H1 (cell line): ENCODE results near the gene NELL1. TPM values are rescaled to one million over a fixed set of nuclear protein-coding genes. Genes with fewer than 3 reads are reported as not detected.

Experiments
- CTCF ChIA-PET: fragments of 300-600 bp; sonication (Branson Sonifier 250); formaldehyde crosslinking; loops from one replicate; lab custom pipeline; 2021; ENCODE audit not compliant: partially characterized antibody; lab: Charles Lee
- POLR2A ChIA-PET: fragments of 300-600 bp; sonication (Branson Sonifier 250); formaldehyde crosslinking; loops from one replicate; lab custom pipeline; 2021; ENCODE audit warnings: inconsistent platforms; ENCODE audit not compliant: partially characterized antibody; lab: Charles Lee
- DNase-seq, 2 experiments: peaks; one replicate each; pipeline versions ENCODE4 v3.0.0 to v3.0.0-alpha.2; 2010 to 2022; ENCODE audit warnings: low spot score in 2 of 2, low read depth in 1 of 2, mixed read lengths in 1 of 2
- FAIRE-seq: peaks from 2 replicates; lab custom pipeline; 2011; peaks lifted over from hg19 to GRCh38; lab: Jason Lieb, UNC
- H2AFZ ChIP-seq: 2 replicates; pipeline ENCODE4 v1.8.1; 2012; ENCODE audit warnings: low read length, inconsistent platforms
- H2AK5ac ChIP-seq: 2 replicates; pipeline ENCODE4 v1.6.1; 2013; ENCODE audit warnings: low read depth, low read length
- H2BK120ac ChIP-seq: replicated peaks from 2 replicates; pipeline ENCODE3; 2013; ENCODE audit warnings: low read depth, low read length, inconsistent platforms
- H2BK12ac ChIP-seq: 2 replicates; pipeline ENCODE4 v1.6.1; 2013; ENCODE audit warnings: low read depth, low read length
- H2BK15ac ChIP-seq: 2 replicates; pipeline ENCODE4 v1.6.1; 2013; ENCODE audit warnings: low read length
- H2BK20ac ChIP-seq: 2 replicates; pipeline ENCODE4 v1.6.1; 2013; ENCODE audit warnings: low read length
- H2BK5ac ChIP-seq: 2 replicates; pipeline ENCODE4 v1.6.1; 2013; ENCODE audit warnings: low read depth, low read length
- H3K14ac ChIP-seq: 2 replicates; pipeline ENCODE4 v1.6.1; 2013; ENCODE audit warnings: inconsistent platforms; ENCODE audit not compliant: insufficient read length
- H3K18ac ChIP-seq: 2 replicates; pipeline ENCODE4 v1.6.1; 2013; ENCODE audit warnings: low read length; ENCODE audit errors: extremely low read depth
- H3K23ac ChIP-seq: 2 replicates; pipeline ENCODE4 v1.6.1; 2013; ENCODE audit warnings: inconsistent platforms; ENCODE audit not compliant: insufficient read length
- H3K23me2 ChIP-seq: 2 replicates; pipeline ENCODE4 v1.6.1; 2013; ENCODE audit warnings: low read depth, low read length
- H3K27ac ChIP-seq: 2 replicates; pipeline ENCODE4 v1.6.1; 2011; ENCODE audit warnings: low read depth, low read length, inconsistent platforms
- H3K27me3 ChIP-seq, 4 experiments: replicated peaks in 1 of 4; 1 replicate in 1 of 4; 2 replicates in 3 of 4; pipeline versions ENCODE4 v1.6.1 to v1.8.1; 2011 to 2013; ENCODE audit warnings: low read length in 3 of 4, mild to moderate bottlenecking in 3 of 4, inconsistent platforms in 2 of 4, mixed read lengths in 2 of 4, moderate library complexity in 1 of 4; ENCODE audit not compliant: control insufficient read depth in 3 of 4, insufficient read depth in 3 of 4; ENCODE audit errors: extremely low read depth in 1 of 4
- H3K36me3 ChIP-seq, 4 experiments: 2 replicates each; pipeline versions ENCODE4 v1.6.1 to v1.8.1; 2011 to 2013; ENCODE audit warnings: mild to moderate bottlenecking in 4 of 4, low read length in 3 of 4, moderate library complexity in 2 of 4, control low read depth in 1 of 4, inconsistent platforms in 1 of 4; ENCODE audit not compliant: insufficient read depth in 4 of 4, control insufficient read depth in 2 of 4
- H3K4ac ChIP-seq: replicated peaks from 2 replicates; pipeline ENCODE3; 2013; ENCODE audit warnings: low read length, low read depth, mixed read lengths, inconsistent platforms; ENCODE audit not compliant: insufficient read length
- H3K4me1 ChIP-seq, 4 experiments: replicated peaks in 1 of 4; 1 replicate in 1 of 4; 2 replicates in 3 of 4; pipeline versions ENCODE4 v1.6.1 to v1.8.1; 2011 to 2013; ENCODE audit warnings: low read length in 3 of 4, inconsistent platforms in 2 of 4, mixed read lengths in 1 of 4; ENCODE audit not compliant: insufficient read depth in 4 of 4, control insufficient read depth in 3 of 4
- H3K4me2 ChIP-seq, 2 experiments: 2 replicates each; pipeline versions ENCODE4 v1.6.1 to v1.8.1; 2011 to 2013; ENCODE audit warnings: low read depth in 2 of 2, low read length in 2 of 2, control low read depth in 1 of 2, inconsistent platforms in 1 of 2, mild to moderate bottlenecking in 1 of 2; ENCODE audit not compliant: insufficient read depth in 1 of 2
- H3K4me3 ChIP-seq, 4 experiments: fragments of 200-600, 300-600 bp in 1 of 4; sonication (generic), shearing (Covaris generic), sonication (Bioruptor Twin) in 1 of 4; 2 replicates each; pipeline versions ENCODE4 v1.5.1 to v1.8.1; 2011 to 2016; ENCODE audit warnings: low read length in 4 of 4, low read depth in 3 of 4, control low read depth in 2 of 4, inconsistent platforms in 2 of 4, mild to moderate bottlenecking in 2 of 4, mixed read lengths in 1 of 4, moderate library complexity in 1 of 4; ENCODE audit not compliant: insufficient read depth in 2 of 4; ENCODE audit errors: extremely low read depth in 1 of 4
- H3K56ac ChIP-seq: replicated peaks from 2 replicates; pipeline ENCODE3; 2013; ENCODE audit warnings: low read depth, mild to moderate bottlenecking, mixed read lengths, low read length, inconsistent platforms; ENCODE audit not compliant: insufficient read length
- H3K79me1 ChIP-seq: 2 replicates; pipeline ENCODE4 v1.6.1; 2013; ENCODE audit warnings: low read depth, low read length, control low read depth
- H3K79me2 ChIP-seq, 2 experiments: 2 replicates each; pipeline versions ENCODE4 v1.6.1 to v1.8.1; 2012 to 2013; ENCODE audit warnings: low read length in 2 of 2, mild to moderate bottlenecking in 2 of 2, inconsistent platforms in 1 of 2; ENCODE audit not compliant: insufficient read depth in 2 of 2, control insufficient read depth in 1 of 2
- H3K9ac ChIP-seq, 4 experiments: replicated peaks in 1 of 4; 1 replicate in 1 of 4; 2 replicates in 3 of 4; pipeline versions ENCODE4 v1.6.1 to v1.8.1; 2011 to 2013; ENCODE audit warnings: low read depth in 3 of 4, low read length in 3 of 4, control low read depth in 2 of 4, mild to moderate bottlenecking in 2 of 4, moderate library complexity in 2 of 4, inconsistent platforms in 1 of 4; ENCODE audit errors: extremely low read depth in 1 of 4
- H3K9me3 ChIP-seq, 2 experiments: 2 replicates each; pipeline versions ENCODE4 v1.6.1 to v1.8.1; 2012 to 2013; ENCODE audit warnings: mild to moderate bottlenecking in 2 of 2, moderate library complexity in 2 of 2, control low read depth in 1 of 2, inconsistent platforms in 1 of 2, low read depth in 1 of 2, low read length in 1 of 2, mixed read lengths in 1 of 2; ENCODE audit not compliant: insufficient read depth in 2 of 2
- H4K20me1 ChIP-seq, 2 experiments: replicated peaks in 1 of 2; 2 replicates each; pipeline versions ENCODE3 to v1.8.1; 2011 to 2013; ENCODE audit warnings: inconsistent platforms in 2 of 2, low read length in 2 of 2, mild to moderate bottlenecking in 1 of 2; ENCODE audit not compliant: insufficient read depth in 2 of 2, control insufficient read depth in 1 of 2
- H4K5ac ChIP-seq: 2 replicates; pipeline ENCODE4 v1.6.1; 2013; ENCODE audit warnings: low read length, low read depth, mixed read lengths, inconsistent platforms; ENCODE audit not compliant: insufficient read length
- H4K8ac ChIP-seq: 2 replicates; pipeline ENCODE4 v1.8.0; 2013; ENCODE audit warnings: mild to moderate bottlenecking, moderate library complexity, low read length, inconsistent platforms; ENCODE audit not compliant: insufficient read depth; ENCODE audit errors: extremely low read depth
- H4K91ac ChIP-seq: replicated peaks from 2 replicates; pipeline ENCODE3; 2013; ENCODE audit warnings: low read length, mixed read lengths, inconsistent platforms; ENCODE audit not compliant: insufficient read length
- ATF3 ChIP-seq: IDR thresholded peaks from 2 replicates; pipeline ENCODE4 v1.6.1; 2011; ENCODE audit warnings: low read depth, mild to moderate bottlenecking, low read length; ENCODE audit not compliant: insufficient read depth
- BACH1 ChIP-seq: IDR thresholded peaks from 2 replicates; pipeline ENCODE4 v1.6.1; 2012; ENCODE audit warnings: low read length, improper control_type of control experiment
- CHD2 ChIP-seq: IDR thresholded peaks from 2 replicates; pipeline ENCODE4 v1.6.1; 2012; ENCODE audit warnings: low read length, improper control_type of control experiment
- CREB1 ChIP-seq: IDR thresholded peaks from 2 replicates; pipeline ENCODE4 v1.6.1; 2012; ENCODE audit warnings: inconsistent platforms
- NANOG ChIP-seq: IDR thresholded peaks from 2 replicates; pipeline ENCODE4 v1.6.1; 2011; ENCODE audit warnings: low read length, low read depth, mild to moderate bottlenecking, inconsistent platforms; ENCODE audit not compliant: insufficient read depth, poor library complexity, severe bottlenecking
- NRF1 ChIP-seq: IDR thresholded peaks from 2 replicates; pipeline ENCODE4 v1.6.1; 2011; ENCODE audit warnings: mild to moderate bottlenecking, low read depth, low read length, improper control_type of control experiment
- POU5F1 ChIP-seq: IDR thresholded peaks from 2 replicates; pipeline ENCODE4 v1.6.1; 2011; ENCODE audit warnings: low read depth, mild to moderate bottlenecking, low read length, moderate library complexity
- RAD21 ChIP-seq, 2 experiments: IDR thresholded peaks in 1 of 2; conservative IDR thresholded peaks in 1 of 2; 2 replicates each; pipeline ENCODE4 v1.6.1; 2011; ENCODE audit warnings: low read depth in 2 of 2, low read length in 2 of 2, improper control_type of control experiment in 1 of 2, inconsistent platforms in 1 of 2, mild to moderate bottlenecking in 1 of 2, moderate library complexity in 1 of 2
- RBBP5 ChIP-seq: IDR thresholded peaks from 2 replicates; pipeline ENCODE4 v1.7.1; 2012; ENCODE audit warnings: low read depth, mild to moderate bottlenecking, inconsistent platforms, low read length, moderate library complexity, borderline replicate concordance
- TAF7 ChIP-seq: optimal IDR thresholded peaks from 2 replicates; pipeline ENCODE3; 2011; ENCODE audit warnings: low read depth, mild to moderate bottlenecking, inconsistent platforms, low read length, moderate library complexity, borderline replicate concordance
- TEAD4 ChIP-seq: IDR thresholded peaks from 2 replicates; pipeline ENCODE4 v1.6.1; 2012; ENCODE audit warnings: low read depth, low read length, inconsistent platforms, mixed read lengths
- USF2 ChIP-seq: IDR thresholded peaks from 2 replicates; pipeline ENCODE4 v1.6.1; 2011; ENCODE audit warnings: low read length, improper control_type of control experiment
- WGBS, 2 experiments: shearing (Covaris generic) in 1 of 2; methylation state at CpG; one replicate each; pipeline versions ENCODE4 v1.1.6 to v1.1.7; 2013 to 2015; ENCODE audit warnings: low lambda C conversion rate in 2 of 2, mixed read lengths in 2 of 2, inconsistent platforms in 1 of 2, low coverage in 1 of 2, missing lambda C conversion rate in 1 of 2; ENCODE audit not compliant: insufficient replicate concordance in 2 of 2, insufficient coverage in 1 of 2, insufficient read length in 1 of 2; ENCODE audit errors: extremely low coverage in 1 of 2, missing lambda C conversion rate in 1 of 2; 5-methylcytosine and 5-hydroxymethylcytosine counted together
- polyA plus RNA-seq, 7 experiments: library from polyadenylated mRNA; depleted of rRNA in 3 of 7; stranded (reverse) in 5 of 7; unstranded in 2 of 7; fragments of >200 nt in 5 of 7; fragments of 200-250 nt in 2 of 7; gene quantifications; 1 replicate in 5 of 7; 2 replicates in 1 of 7; 4 replicates in 1 of 7; pipeline versions ENCODE4 v1.2.1 to v1.2.3, GENCODE V29; 2011 to 2013; ENCODE audit warnings: missing spikeins in 2 of 7, mixed read lengths in 2 of 7
- total RNA-seq: library from RNA; stranded (reverse); fragmentation: NEBNext Ultra II Directional; extraction: Animal tissue kit (Norgen Biotek cat#: 25700); gene quantifications from 2 replicates; pipeline ENCODE4 v1.2.1, GENCODE V29; 2021

Gene NELL1
- total and polyA plus RNA-seq, 2 of the 8 experiments (the other 6 are each of a cell fraction or from before 2014, with no cell fraction given): 0.21 TPM; not detected in 1

GRCh38 chr11:20656901-20657300 lies 12.5 kb upstream of the NELL1 start:
- no peak for FAIRE-seq
- no peak overlapping the region for H3K9ac ChIP-seq
- H3K79me2 ChIP-seq: no peaks in the 10 kb centered on the region
- H3K23ac ChIP-seq: no peak overlapping the region
- no peak for DNase-seq
- peaks cover 0 to 7% (median 5%) of the 10 kb centered on the region in 4 experiments; a peak in 5 of 7 replicates for H3K4me1 ChIP-seq
- no peak overlapping the region for H2BK20ac ChIP-seq
- H2AFZ ChIP-seq: no peak overlapping the region
- H4K5ac ChIP-seq: no peak overlapping the region
- POLR2A ChIA-PET: no interaction called here
- no peaks in the 10 kb centered on the region for H3K36me3 ChIP-seq
- no peaks in the 10 kb centered on the region for H3K9me3 ChIP-seq
- no peak overlapping the region for H3K56ac ChIP-seq
- H3K4ac ChIP-seq: no peak overlapping the region
- H3K18ac ChIP-seq: no peak overlapping the region
- no peak overlapping the region for H3K27ac ChIP-seq
- H3K27me3 ChIP-seq: no peaks in the 10 kb centered on the region
- no peak overlapping the region for H2BK5ac ChIP-seq
- WGBS, 2 experiments: 69% methylated on average over 4 of the region's 4 CpGs; no CpG with 5 or more reads in 1 of the 2 experiments
- no peaks in the 10 kb centered on the region; the same call in 1 of the 2 replicates for H3K23me2 ChIP-seq
- no peak overlapping the region for H3K4me2 ChIP-seq
- H2AK5ac ChIP-seq: no peak overlapping the region
- no peak overlapping the region for H3K4me3 ChIP-seq
- no peaks in the 10 kb centered on the region for H4K20me1 ChIP-seq
- H4K91ac ChIP-seq: no peak overlapping the region
- H2BK12ac ChIP-seq: no peak overlapping the region
- no peak overlapping the region for H3K14ac ChIP-seq
- H4K8ac ChIP-seq: no peak overlapping the region
- CTCF ChIA-PET: interaction anchor here (0.8 to 4.6 kb wide), 11 partner anchors 9 to 854 kb away, joined by 3 to 18 read pairs (median 5); no protein-coding TSS in a partner anchor
- no peak overlapping the region for H2BK120ac ChIP-seq
- H3K79me1 ChIP-seq: no peaks in the 10 kb centered on the region
- TF ChIP-seq NRF1 (no peak), TAF7 (no peak), CHD2 (no peak), NANOG (no peak), ATF3 (no peak), BACH1 (no peak), RAD21 (IDR thresholded peaks at IDR 0.05 in 1 of 2, conservative IDR thresholded peaks at IDR 0.05 in 1 of 2; ENCODE audit: low read depth in 2 of 2, low read length in 2 of 2) (no peak), RBBP5 (no peak), POU5F1 (no peak), CREB1 (no peak), USF2 (no peak), TEAD4 (no peak)
- TF ChIP-seq, all 59 proteins: peak for 0
- H2BK15ac ChIP-seq: no peak overlapping the region
